Measurements from ENCODE around the gene RRAGC.

- TF ChIP-seq, protein P1, sequence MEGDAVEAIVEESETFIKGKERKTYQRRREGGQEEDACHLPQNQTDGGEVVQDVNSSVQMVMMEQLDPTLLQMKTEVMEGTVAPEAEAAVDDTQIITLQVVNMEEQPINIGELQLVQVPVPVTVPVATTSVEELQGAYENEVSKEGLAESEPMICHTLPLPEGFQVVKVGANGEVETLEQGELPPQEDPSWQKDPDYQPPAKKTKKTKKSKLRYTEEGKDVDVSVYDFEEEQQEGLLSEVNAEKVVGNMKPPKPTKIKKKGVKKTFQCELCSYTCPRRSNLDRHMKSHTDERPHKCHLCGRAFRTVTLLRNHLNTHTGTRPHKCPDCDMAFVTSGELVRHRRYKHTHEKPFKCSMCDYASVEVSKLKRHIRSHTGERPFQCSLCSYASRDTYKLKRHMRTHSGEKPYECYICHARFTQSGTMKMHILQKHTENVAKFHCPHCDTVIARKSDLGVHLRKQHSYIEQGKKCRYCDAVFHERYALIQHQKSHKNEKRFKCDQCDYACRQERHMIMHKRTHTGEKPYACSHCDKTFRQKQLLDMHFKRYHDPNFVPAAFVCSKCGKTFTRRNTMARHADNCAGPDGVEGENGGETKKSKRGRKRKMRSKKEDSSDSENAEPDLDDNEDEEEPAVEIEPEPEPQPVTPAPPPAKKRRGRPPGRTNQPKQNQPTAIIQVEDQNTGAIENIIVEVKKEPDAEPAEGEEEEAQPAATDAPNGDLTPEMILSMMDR (conservative IDR thresholded peaks at IDR 0.05; ENCODE audit: low read length): no peak
- TF ChIP-seq EZH2phosphoT487 (IDR thresholded peaks at IDR 0.05; ENCODE audit: borderline replicate concordance): no peak
Measured at GRCh38 chr1:38892976-38893375, 33.4 kb upstream of the RRAGC start.

All from Loucy (cell line).